GM23338 (cell line): ENCODE measurements around the gene DDX41. TPM values are rescaled to one million over a fixed set of nuclear protein-coding genes. Genes with fewer than 3 reads are reported as not detected.
A peak's percentile ranks its signal among the peaks of the same experiment; 100 is the strongest.

Source experiments
- ATAC-seq: fragments of 200-7000 bp; cut with Tn5 transposase; 3 replicates; pipeline ENCODE4 v1.9.1; 2020
- DNase-seq: peaks from one replicate; pipeline ENCODE4 v3.0.0-alpha.2; 2015; ENCODE audit warnings: low spot score
- H2AFZ ChIP-seq: fragments of 200-600 bp; sonication (generic); 2 replicates; pipeline ENCODE4 v1.8.0; 2016; ENCODE audit warnings: antibody characterized with exemption, mild to moderate bottlenecking, moderate library complexity
- H3F3A ChIP-seq: fragments of 200-600 bp; sonication (generic); replicated peaks from 2 replicates; pipeline ENCODE4 v1.8.0; 2017; ENCODE audit warnings: antibody characterized with exemption, mixed run types, low read depth
- H3K27ac ChIP-seq: fragments of 200-600 bp; sonication (generic); 2 replicates; pipeline ENCODE4 v1.6.1; 2016; ENCODE audit warnings: low read depth
- H3K27me3 ChIP-seq: fragments of 200-600 bp; sonication (generic); 2 replicates; pipeline ENCODE4 v1.8.0; 2016; ENCODE audit warnings: mild to moderate bottlenecking, mixed run types, moderate library complexity; ENCODE audit not compliant: insufficient read depth
- H3K36me3 ChIP-seq: fragments of 200-600 bp; sonication (generic); 2 replicates; pipeline ENCODE4 v1.8.0; 2016; ENCODE audit warnings: mild to moderate bottlenecking; ENCODE audit not compliant: insufficient read depth
- H3K4me1 ChIP-seq: fragments of 200-600 bp; sonication (generic); 2 replicates; pipeline ENCODE4 v1.8.0; 2016; ENCODE audit warnings: mild to moderate bottlenecking, moderate library complexity; ENCODE audit not compliant: insufficient read depth
- H3K4me2 ChIP-seq: fragments of 200-600 bp; sonication (generic); 2 replicates; pipeline ENCODE4 v1.7.1; 2017; ENCODE audit warnings: mixed run types
- H3K4me3 ChIP-seq: fragments of 200-600 bp; sonication (generic); 2 replicates; pipeline ENCODE4 v1.6.1; 2016; ENCODE audit warnings: mixed run types
- H3K79me2 ChIP-seq: fragments of 200-600 bp; sonication (generic); replicated peaks from 2 replicates; pipeline ENCODE4 v1.8.0; 2017; ENCODE audit warnings: mild to moderate bottlenecking; ENCODE audit not compliant: insufficient read depth
- H3K9me2 ChIP-seq: fragments of 200-600 bp; sonication (generic); 2 replicates; pipeline ENCODE4 v1.8.0; 2017; ENCODE audit not compliant: insufficient read depth
- H4K20me1 ChIP-seq: fragments of 200-600 bp; sonication (generic); replicated peaks from 2 replicates; pipeline ENCODE4 v1.8.0; 2017; ENCODE audit warnings: mild to moderate bottlenecking; ENCODE audit not compliant: insufficient read depth
- H3K27ac Mint-ChIP-seq: 2 replicates; pipeline ENCODE4 v1.8.0; 2020; ENCODE audit warnings: inconsistent platforms, mild to moderate bottlenecking, moderate library complexity, mixed read lengths
- H3K27me3 Mint-ChIP-seq: 3 replicates; pipeline ENCODE4 v1.8.0; 2022; ENCODE audit warnings: low read depth, mild to moderate bottlenecking, moderate library complexity, mixed read lengths, inconsistent platforms; ENCODE audit not compliant: insufficient read depth, poor library complexity
- H3K36me3 Mint-ChIP-seq: 3 replicates; pipeline ENCODE4 v1.8.0; 2021; ENCODE audit warnings: low read depth, mild to moderate bottlenecking, inconsistent platforms, moderate library complexity, mixed read lengths
- H3K4me1 Mint-ChIP-seq: 3 replicates; pipeline ENCODE4 v1.8.0; 2020; ENCODE audit warnings: mild to moderate bottlenecking, inconsistent platforms, mixed read lengths
- H3K4me3 Mint-ChIP-seq: 3 replicates; pipeline ENCODE4 v1.8.0; 2021; ENCODE audit warnings: moderate library complexity, mild to moderate bottlenecking, inconsistent platforms, mixed read lengths
- H3K9me3 Mint-ChIP-seq: 3 replicates; pipeline ENCODE4 v1.8.0; 2020; ENCODE audit warnings: moderate library complexity, mild to moderate bottlenecking, inconsistent platforms, mixed read lengths
- CREB1 ChIP-seq: fragments of 250-450 bp; sonication (Bioruptor Pico); IDR thresholded peaks from 2 replicates; pipeline ENCODE4 v1.5.0; 2020; ENCODE audit warnings: low read depth, mild to moderate bottlenecking, moderate library complexity
- EZH2 ChIP-seq: fragments of 200-600 bp; sonication (generic); IDR thresholded peaks from one replicate; pipeline ENCODE4 v1.8.0; 2017; ENCODE audit warnings: antibody characterized with exemption, mild to moderate bottlenecking, low read depth; ENCODE audit not compliant: unreplicated experiment
- JUNB ChIP-seq: IDR thresholded peaks from one replicate; pipeline ENCODE4 v1.6.1; 2016; ENCODE audit warnings: antibody characterized with exemption; ENCODE audit not compliant: unreplicated experiment
- NANOG ChIP-seq: IDR thresholded peaks from 2 replicates; pipeline ENCODE4 v1.6.1; 2016; ENCODE audit warnings: antibody characterized with exemption, borderline replicate concordance
- POLR2AphosphoS5 ChIP-seq: IDR thresholded peaks from 2 replicates; pipeline ENCODE4 v1.6.1; 2016; ENCODE audit warnings: antibody characterized with exemption, low read depth
- STAT1 ChIP-seq: IDR thresholded peaks from one replicate; pipeline ENCODE4 v1.6.1; 2016; ENCODE audit warnings: antibody characterized with exemption; ENCODE audit not compliant: unreplicated experiment
- ZNF331 ChIP-seq: fragments of 250-450 bp; sonication (Bioruptor Pico); IDR thresholded peaks from 2 replicates; pipeline ENCODE4 v1.5.0; 2020; ENCODE audit warnings: low read depth, mild to moderate bottlenecking, moderate library complexity
- ZNF462 ChIP-seq: fragments of 250-450 bp; sonication (Bioruptor Pico); IDR thresholded peaks from 2 replicates; pipeline ENCODE4 v1.5.0; 2020; ENCODE audit warnings: mild to moderate bottlenecking, moderate library complexity
- long read RNA-seq: library from polyadenylated mRNA; unstranded; transcript quantifications from one replicate; pipeline ENCODE4 v2.0.0, GENCODE V29; 2020; ENCODE audit not compliant: unreplicated experiment
- polyA plus RNA-seq: library from polyadenylated mRNA; unstranded; fragments of >200 nt; fragmentation: Nextera tagmentation; extraction: Ambion mirVana; gene quantifications from 2 replicates; pipeline ENCODE4 v1.2.1, GENCODE V29; 2016
- total RNA-seq: library from RNA; depleted of rRNA; stranded (reverse); fragments of >200 nt; shearing (Covaris generic); gene quantifications from 2 replicates; pipeline ENCODE4 v1.2.3, GENCODE V29; 2014; rRNA removed
- TF ChIP-seq, protein P1 (sequence below): IDR thresholded peaks from 2 replicates; pipeline ENCODE4 v1.6.1; 2016; ENCODE audit warnings: antibody characterized with exemption

The DDX41 gene
- total RNA-seq (115 and 139 TPM in 2 replicates), polyA plus RNA-seq (67.1 and 73.4 TPM in 2 replicates)
- long read RNA-seq, transcript DDX41-208 (17 exons, 2,607 nt): major isoform, 19 of 32 reads
- long read RNA-seq, partial matches to known transcripts: 3 of 32 reads
- long read RNA-seq, other reads (novel, unspliced or antisense): 7 of 32 reads

- H3K9me2 ChIP-seq: no peaks in the 10 kb centered on the region
- peak within 1 kb of the TSS; percentile 89 for H3K4me3 ChIP-seq
- peak within 1 kb of the TSS; percentile 91 for H3K27ac Mint-ChIP-seq
- H4K20me1 ChIP-seq: 0 out of 2 replicates have a peak, but pooled peaks cover under 1% of the 10 kb centered on the region
- H3K4me3 Mint-ChIP-seq: peak within 1 kb of the TSS; percentile 91
- peaks cover 16% of the 10 kb centered on the region for H3K79me2 ChIP-seq
- peak within 1 kb of the TSS; percentile 98 for H3K4me2 ChIP-seq
- H3K27me3 Mint-ChIP-seq: peaks cover 18% of the 10 kb centered on the region
- H3F3A ChIP-seq: peaks cover 13% of the 10 kb centered on the region
- ATAC-seq (peak; percentile 91), DNase-seq (peak; percentile 98)
- peaks cover 9% of the 10 kb centered on the region for H3K4me1 Mint-ChIP-seq
- peaks cover 18% of the 10 kb centered on the region for H3K36me3 ChIP-seq
- TF ChIP-seq CREB1 (CRISPR knock-in tag): peak; percentile 82
- TF ChIP-seq EZH2: no peak
- TF ChIP-seq, protein P1, sequence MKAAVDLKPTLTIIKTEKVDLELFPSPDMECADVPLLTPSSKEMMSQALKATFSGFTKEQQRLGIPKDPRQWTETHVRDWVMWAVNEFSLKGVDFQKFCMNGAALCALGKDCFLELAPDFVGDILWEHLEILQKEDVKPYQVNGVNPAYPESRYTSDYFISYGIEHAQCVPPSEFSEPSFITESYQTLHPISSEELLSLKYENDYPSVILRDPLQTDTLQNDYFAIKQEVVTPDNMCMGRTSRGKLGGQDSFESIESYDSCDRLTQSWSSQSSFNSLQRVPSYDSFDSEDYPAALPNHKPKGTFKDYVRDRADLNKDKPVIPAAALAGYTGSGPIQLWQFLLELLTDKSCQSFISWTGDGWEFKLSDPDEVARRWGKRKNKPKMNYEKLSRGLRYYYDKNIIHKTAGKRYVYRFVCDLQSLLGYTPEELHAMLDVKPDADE: no peak; the same call in none of the 2 replicates
- TF ChIP-seq ZNF462 (CRISPR knock-in tag): no peak
- TF ChIP-seq NANOG: no peak
- TF ChIP-seq STAT1: no peak
- TF ChIP-seq ZNF331 (CRISPR knock-in tag): no peak
- peak; percentile 92 for TF ChIP-seq POLR2AphosphoS5
- no peak for TF ChIP-seq JUNB
- H3K9me3 Mint-ChIP-seq: no peaks in the 10 kb centered on the region; the same call in 2 of the 3 replicates
- 0 out of 2 replicates have a peak within 1 kb of the TSS, but pooled peaks have one; percentile 39 for H2AFZ ChIP-seq
- peaks cover 76% of the 10 kb centered on the region for H3K36me3 Mint-ChIP-seq
- H3K4me1 ChIP-seq: no peaks in the 10 kb centered on the region; the same call in 1 of the 2 replicates
- no peak within 1 kb of the TSS for H3K27ac ChIP-seq
- no peaks in the 10 kb centered on the region for H3K27me3 ChIP-seq
Measured at GRCh38 chr5:177516601-177517568, at the start of gene DDX41. TSS of gene DDX41 (minus strand) at chr5:177516961. CDS start at chr5:177516945, 16 bp downstream.
